Measurements from ENCODE around the gene LARGE1.

- TF ChIP-seq CREB1 (IDR thresholded peaks at IDR 0.05; ENCODE audit: low read depth), result no peak
- TF ChIP-seq REST (IDR thresholded peaks at IDR 0.05; ENCODE audit: low read depth), result no peak
- TF ChIP-seq RAD21 (IDR thresholded peaks at IDR 0.05; ENCODE audit: low read depth), result no peak
- no peak for TF ChIP-seq TAF1 (IDR thresholded peaks at IDR 0.05; ENCODE audit: low read depth)
- TF ChIP-seq TEAD4 (IDR thresholded peaks at IDR 0.05), result no peak
- TF ChIP-seq EP300 (IDR thresholded peaks at IDR 0.05; ENCODE audit: borderline replicate concordance), result no peak
- no peak for TF ChIP-seq MAX (IDR thresholded peaks at IDR 0.05)
- TF ChIP-seq CEBPB (IDR thresholded peaks at IDR 0.05), result no peak
- no peak for TF ChIP-seq FOXM1 (IDR thresholded peaks at IDR 0.05; ENCODE audit: borderline replicate concordance, low read depth)
Observed at GRCh38 chr22:33745501-33745900, 174.8 kb downstream of the LARGE1 start.
